Activated CD4-positive, alpha-beta T cell treated with anti-CD3 and anti-CD28 coated beads, Interleukin-2, amount 50 U/mL, for 16 hours (primary cell): ENCODE results near the gene KCNQ4.

Experiments used
- DNase-seq: peaks from one replicate; pipeline ENCODE4 v3.0.0-alpha.2; 2020

KCNQ4 gene

DNA sequence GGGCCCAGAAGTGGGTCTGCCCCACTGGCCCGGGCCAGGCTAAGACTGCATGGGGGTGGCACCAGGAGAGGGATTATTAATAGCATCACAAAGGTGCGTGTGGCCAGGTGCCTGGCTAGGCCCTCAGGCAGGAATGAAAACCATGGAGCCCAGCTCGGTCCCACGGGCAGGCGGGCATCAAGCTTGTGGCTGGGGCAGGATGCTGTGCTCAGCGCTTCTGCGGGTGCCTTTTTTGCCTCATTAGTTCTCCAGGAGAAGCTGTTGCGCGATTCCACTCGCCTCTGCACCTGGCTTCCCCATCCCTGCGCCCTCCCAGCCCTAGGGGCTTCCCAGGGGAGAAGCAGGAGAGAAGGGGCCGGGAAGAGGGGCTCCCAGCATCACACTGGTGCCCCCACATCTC lies 39.3 kb downstream of the KCNQ4 start:
- no peak for DNase-seq

DNA sequence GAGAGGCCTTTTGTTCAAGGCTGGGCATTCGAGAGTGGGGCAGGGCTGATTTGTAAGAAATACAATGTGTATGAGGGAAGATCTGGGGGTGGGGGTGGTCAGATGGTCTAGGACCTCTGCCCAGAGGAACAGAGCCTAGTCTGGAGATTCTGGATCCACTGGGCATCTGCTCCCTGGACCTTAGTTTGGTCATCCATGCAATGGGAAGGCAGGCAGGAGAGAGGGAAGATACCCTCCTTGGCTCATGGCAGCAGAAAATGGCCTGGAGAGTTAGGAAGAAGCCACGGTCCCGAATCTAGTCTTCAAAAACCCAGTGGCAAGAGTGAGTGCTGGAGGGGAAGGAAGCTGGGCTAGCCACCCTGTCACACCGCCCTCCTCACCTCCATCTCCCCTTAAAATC lies 39.8 kb downstream of the KCNQ4 start:
- DNase-seq, result no peak

DNA sequence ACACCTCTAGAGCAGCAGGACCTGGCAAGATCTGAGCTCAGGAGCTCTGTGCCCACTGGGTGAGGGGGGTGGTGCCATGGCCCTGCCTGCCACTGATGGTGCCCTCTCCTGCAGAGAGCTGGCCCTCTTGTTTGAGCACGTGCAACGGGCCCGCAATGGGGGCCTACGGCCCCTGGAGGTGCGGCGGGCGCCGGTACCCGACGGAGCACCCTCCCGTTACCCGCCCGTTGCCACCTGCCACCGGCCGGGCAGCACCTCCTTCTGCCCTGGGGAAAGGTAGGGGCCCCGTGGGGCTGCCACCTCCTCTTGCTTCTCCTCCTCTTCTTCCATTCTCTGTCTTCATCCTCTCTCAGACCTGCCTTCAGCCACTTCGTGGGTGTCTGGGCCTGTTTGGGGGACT lies 40.4 kb downstream of the KCNQ4 start:
- DNase-seq, result no peak

DNA sequence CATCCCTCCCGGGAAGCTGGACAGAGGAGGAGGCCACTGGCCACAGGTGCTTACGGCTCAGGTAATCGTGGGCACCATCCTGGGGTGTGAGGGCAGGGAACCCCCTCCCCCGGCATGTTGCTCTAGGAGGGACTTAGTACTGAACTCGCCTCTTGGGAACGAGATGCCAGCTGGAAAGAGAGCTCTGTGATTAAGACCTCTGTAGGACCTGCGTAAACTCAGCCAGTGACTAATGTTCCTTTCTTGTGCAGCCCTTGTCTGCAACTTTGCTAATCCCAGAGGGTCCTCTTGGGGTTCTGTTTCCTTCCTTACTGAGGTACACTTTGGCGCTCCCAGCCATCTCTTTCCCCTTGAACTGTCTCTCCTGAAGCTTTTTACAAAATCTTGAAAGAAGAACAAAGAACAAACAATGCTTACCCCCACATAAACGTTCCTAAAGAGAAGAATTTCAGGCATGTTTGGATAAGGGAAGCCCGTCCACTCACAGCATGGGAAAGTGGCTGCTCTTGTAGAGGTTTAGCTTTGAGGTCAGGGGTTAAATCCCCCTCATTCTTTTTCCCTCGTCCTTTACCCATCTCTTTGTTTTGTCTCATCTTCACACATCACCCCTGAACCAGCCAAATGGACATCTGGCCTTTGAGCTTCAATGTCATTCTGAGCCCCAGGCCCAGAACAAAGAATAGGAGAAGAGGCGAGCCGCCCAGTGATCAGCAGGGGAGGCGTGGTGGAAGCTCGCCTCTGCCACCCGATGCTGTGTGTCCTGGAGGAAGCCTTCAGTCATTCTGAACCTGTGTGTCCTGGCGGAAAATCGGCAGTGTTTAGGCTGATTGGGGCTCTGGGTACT lies 41.2 kb downstream of the KCNQ4 start:
- no peak for DNase-seq

DNA sequence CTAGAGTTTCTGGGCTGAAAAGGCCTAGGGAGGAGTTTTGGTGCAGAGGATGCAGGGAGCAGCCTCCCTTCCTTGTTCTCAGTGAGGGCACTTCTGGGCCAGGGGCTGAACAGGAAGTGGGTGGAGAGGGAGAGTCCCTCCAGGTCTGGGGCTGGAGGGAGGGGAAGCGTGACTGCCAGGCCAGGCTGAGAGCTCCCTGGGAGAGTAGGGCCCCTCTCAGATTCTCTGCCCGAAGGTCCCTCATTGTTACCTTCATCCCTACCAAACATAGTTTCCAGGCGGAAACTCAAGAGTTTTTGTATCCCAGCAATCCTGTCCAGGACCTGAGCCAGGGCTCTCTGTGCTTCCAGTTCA lies 41.8 kb downstream of the KCNQ4 start:
- no peak for DNase-seq

DNA sequence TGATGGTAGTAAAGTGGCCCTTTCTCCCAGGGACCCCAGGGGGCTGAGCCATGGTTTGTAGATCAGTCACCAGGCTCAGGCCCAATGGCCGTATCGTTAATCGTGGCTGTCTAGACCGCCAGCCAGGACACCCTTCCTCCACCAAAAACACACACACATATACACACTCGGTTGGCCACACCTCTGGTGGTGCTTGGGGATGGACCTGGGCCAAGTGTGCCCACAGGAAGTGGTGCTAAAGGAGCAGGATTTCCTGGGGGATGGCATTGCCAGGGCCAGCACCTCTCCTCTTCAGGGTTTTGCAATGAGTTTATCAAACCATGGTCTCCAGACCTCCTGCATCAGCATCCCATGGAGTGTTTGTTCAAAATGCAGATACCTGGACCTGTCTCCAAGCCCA lies 42.4 kb downstream of the KCNQ4 start:
- no peak for DNase-seq

DNA sequence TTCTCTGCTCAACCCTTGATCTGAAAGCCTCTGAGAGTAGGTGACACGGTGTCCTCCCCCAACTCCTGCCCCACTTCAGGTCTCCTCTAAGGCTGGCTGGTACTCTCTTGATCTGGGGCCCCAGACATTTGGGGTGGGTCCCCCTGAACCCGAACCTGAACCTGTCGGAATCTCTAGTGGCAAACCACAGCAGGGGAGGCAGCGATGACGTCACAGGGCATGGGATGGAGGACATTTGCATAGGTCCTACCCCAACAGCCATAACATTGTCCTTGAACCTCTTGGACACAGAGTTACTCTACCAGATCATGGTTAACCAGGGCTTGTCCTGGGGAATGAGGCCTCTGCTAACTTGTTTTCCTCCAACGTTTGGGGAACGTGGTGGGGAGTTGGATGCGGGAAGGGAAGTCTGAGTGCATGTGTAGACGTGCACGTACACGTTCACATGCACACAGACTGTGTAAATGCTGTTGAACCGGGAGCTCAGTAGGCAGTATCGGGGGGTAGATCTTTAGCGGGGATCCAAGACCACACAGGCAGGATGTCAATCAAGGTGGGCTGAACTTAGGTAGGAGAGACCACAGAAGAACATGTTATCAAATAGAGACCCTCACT lies 46.2 kb downstream of the KCNQ4 start:
- DNase-seq, result no peak

DNA sequence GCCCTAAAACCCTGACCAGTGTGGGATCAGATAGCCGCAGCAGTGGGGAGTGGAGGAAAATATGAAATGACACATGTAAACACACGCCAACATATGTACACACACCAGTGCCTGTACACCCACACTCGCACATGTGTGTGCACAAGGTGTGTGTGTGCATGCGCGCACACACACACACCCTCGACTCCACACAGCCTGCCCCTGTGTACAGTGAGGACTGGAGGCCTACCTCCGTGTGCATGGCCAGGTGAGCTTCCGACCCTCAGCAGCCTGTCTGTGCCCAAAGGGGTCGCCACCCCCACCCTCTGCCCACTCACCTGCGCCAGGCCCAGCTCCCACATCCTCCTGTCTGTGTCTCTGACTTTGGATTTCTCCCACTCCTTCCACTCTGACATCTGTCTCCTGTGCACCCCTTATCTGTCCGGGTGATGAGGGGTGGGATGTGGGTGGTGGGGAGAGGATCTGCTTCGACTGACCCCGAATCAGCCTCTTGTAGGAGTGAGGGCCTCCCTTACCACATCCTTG lies 46.9 kb downstream of the KCNQ4 start:
- DNase-seq, result no peak

DNA sequence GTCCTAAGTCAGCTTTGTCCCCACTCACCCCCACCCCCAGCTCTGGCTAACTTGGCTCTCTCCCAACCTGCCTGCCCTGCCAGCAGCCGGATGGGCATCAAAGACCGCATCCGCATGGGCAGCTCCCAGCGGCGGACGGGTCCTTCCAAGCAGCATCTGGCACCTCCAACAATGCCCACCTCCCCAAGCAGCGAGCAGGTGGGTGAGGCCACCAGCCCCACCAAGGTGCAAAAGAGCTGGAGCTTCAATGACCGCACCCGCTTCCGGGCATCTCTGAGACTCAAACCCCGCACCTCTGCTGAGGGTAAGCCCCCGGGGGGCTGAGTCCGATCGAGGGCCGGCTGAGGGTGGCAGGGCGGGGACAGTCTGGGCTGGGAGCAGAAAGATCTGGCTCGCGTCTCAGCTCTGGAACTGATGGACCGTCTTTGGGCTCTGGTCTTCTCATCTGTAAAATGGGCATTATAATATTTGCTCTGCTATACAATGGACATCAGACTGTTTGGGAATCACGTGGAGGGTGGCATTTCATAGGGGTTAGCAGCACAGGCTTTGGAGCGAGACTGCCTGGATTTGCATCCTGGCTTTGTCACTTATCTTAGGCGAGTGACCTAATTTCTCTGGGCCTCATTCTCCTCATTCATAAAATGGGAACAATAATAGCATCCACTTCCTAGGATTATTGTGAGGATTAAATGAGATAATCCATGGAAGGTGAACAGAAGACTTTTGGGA lies 47.6 kb downstream of the KCNQ4 start:
- DNase-seq, result no peak

DNA sequence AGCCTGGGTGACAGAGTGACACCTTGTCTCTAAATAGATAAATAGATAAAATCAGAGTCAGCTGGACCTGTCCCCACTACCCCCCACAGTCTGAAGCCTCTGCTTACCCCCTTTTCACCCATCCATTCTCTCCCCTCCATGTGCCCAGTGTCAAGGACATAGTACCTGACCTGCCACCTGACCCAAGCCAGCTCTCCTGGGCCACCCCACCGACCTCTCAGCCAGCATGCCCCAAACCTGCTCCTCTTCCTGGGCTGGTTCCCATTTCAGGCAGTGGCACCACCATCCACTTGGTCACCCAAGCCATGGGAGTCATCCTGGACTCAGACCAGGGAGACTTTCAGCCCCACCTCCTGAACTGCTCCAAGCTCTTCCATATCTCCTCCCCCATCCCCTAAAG lies 50.4 kb downstream of the KCNQ4 start:
- no peak for DNase-seq

DNA sequence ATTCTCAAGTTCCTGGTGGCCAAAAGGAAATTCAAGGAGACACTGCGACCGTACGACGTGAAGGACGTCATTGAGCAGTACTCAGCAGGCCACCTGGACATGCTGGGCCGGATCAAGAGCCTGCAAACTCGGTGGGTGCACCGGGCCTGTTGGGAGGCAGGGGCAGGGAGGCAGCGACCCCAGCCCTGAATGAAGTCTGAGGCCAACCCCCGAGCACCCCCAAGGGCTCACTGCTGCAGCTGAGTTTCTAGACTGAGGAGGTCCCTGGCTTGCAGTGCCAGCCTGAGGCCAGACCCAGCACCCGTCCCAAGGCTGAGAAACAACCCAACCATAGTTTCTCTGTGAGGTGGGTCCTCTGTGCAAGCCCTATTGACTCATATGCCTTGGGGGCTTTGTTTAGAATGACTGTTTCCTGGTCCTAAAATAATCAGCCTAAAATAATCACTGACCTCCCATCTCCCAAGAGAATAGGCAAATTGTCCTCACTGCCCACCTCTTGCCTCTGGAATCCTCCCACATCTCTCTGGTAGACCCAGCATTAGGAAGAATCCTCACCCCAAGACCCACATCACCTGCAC lies 51.5 kb downstream of the KCNQ4 start:
- DNase-seq, result no peak

DNA sequence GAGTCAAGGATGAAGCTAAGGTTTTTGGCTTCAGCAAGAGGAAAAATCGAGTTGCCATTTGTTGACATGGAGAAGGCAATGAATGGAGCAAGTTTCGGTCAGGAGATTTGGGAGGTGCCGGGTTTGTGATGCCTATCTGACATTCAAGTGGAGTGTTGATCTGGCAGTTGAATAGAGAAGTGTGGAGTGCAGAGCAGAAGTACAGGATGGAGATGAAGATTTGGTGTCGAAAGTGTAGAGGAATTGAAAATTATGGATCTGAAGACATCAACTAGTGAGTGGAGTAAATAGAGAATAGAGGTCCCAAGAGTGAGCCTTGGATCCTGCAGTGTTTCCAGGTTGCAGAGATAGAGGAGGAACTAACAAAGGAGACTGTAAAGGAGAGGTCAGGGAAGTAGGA lies 52.7 kb downstream of the KCNQ4 start:
- no peak for DNase-seq

DNA sequence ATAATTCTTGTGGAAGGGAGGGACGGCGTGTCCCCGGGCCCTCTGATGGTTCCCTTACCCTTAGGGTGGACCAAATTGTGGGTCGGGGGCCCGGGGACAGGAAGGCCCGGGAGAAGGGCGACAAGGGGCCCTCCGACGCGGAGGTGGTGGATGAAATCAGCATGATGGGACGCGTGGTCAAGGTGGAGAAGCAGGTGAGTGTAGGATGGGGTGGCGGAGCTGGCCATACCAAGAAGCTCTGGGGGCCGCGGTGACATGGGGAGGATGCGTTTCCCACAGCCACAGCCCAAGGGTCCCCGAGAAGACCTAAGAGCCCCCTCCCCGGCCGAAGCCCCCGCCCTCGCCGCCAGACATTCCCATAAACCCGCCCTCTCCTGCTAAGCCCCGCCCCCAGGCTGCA lies 54.0 kb downstream of the KCNQ4 start:
- DNase-seq, result no peak

DNA sequence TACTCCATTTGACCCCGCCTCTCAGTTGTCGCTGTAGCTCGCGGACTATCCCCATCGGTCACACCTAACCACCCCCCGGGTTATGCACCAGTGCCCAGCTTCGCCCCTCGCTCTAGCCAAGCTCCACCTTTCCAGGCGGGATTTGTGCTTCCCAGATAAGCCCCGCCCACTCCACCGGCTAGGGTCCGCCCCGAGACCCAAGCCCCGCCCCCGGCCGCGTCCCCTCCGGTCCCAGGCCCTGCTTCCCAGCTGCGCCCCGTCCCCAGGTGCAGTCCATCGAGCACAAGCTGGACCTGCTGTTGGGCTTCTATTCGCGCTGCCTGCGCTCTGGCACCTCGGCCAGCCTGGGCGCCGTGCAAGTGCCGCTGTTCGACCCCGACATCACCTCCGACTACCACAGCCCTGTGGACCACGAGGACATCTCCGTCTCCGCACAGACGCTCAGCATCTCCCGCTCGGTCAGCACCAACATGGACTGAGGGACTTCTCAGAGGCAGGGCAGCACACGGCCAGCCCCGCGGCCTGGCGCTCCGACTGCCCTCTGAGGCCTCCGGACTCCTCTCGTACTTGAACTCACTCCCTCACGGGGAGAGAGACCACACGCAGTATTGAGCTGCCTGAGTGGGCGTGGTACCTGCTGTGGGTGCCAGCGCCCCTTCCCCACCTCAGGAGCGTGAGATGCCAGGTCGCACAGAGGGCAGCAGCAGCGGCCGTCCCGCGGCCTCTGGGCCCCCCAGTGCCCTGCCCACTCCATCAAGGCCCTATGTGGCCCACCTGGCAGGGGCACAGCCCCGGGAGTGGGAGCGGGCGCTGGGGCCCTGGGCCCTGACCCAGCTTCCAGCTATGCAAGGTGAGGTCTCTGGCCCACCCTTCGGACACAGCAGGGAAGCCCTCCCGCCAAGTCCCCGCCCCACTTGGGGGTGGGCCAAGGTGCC lies 54.7 kb downstream of the KCNQ4 start:
- DNase-seq, result no peak

DNA sequence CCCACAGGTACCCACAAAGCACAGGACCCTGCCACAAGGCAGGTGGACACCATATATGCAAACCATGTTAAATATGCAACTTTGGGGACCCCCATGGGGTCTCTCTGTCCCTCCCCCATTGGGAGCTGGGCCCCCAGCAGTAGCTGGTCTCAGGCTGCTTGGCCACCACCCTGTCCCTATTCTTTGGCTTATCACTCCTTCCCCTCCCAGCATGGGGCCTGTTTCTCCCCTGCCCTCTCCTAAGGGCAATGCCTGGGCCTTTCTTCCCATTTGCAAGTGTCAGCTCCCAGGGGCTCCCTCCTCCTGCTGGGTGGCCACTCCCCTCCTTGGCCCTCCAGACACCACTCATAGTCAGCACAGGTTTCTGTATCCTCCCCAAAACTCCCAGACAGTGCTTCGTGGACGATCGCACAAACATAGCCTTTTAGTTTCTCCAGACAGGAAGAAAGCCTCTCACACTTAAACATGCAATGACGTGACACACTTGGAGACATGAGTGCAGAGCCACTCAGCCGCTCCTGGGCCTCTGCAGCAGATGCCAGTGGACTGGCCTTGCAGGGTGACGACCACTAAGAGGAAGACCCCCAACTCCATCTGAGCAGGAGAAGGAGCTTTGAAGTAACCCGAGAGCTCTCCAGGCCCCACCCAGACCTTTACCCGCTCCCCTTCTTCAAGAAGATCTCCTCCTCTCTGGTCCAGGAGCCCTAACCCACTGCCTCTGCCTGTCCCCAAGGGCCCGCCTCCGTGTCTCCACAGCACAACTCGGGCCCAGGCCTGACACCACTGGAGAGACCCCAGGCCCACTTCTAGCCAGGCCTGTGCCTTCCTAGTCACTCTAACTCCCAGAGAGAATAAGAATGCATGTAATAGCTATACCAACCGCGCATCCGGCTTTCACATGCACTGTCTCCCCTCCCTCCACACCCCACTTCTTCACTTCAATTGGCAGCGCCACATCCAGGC lies 55.7 kb downstream of the KCNQ4 start:
- no peak for DNase-seq

DNA sequence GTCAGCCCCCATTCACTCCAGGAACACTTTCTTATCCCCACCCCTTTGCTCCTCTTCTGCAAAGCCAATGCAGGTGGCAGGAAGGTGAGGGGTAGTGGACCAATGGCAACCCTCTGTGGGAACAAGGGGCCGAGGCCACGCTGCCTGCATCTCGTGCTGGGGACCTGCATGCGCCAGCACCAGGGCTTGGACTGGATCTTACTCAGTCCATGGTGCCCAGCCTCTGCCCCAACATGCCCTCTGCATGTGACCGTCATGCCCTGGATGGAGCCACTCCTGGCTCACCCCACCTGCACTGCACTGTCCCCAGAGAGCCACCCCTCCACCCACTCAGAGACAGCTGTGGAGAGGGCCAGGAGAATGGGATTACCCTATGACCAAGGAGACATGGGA lies 56.4 kb downstream of the KCNQ4 start:
- no peak for DNase-seq

DNA sequence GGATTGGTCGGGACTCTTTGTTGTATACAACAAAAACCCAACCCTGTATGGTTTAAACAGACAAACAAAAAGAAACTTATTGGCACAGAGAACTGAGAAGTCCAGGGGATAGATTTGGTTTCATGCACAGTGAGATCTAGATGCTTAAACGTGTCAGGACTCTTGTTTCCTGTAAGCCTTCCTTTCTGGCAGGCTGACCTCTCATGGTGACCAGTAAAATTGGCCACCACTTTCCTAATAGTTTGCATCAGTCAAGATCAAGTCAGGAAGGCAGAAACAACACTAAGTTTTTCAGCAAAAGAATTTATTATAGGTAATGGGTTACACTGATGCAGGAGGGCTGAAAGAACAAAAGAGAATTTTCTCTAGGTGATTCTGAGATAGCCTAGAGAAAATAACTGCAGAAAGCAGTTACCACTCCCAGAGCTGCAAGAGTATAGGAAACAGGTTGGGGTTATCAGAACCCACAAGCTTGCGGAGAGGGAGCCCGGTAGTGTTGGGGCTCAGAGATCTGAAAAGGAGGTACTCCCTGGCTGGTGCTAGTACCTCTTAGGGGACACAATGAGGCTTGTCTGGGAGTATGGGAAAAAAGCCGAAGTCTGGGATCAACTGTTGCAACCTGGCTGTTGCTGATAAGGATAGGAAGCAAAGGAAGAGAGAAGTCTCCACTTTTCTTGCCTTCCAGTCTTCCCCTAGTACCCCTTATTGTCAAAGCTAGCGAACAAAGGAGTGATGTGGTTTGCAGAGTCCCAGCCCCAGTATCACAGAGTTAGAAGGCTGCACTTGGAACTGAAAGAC lies 57.1 kb downstream of the KCNQ4 start:
- no peak for DNase-seq

DNA sequence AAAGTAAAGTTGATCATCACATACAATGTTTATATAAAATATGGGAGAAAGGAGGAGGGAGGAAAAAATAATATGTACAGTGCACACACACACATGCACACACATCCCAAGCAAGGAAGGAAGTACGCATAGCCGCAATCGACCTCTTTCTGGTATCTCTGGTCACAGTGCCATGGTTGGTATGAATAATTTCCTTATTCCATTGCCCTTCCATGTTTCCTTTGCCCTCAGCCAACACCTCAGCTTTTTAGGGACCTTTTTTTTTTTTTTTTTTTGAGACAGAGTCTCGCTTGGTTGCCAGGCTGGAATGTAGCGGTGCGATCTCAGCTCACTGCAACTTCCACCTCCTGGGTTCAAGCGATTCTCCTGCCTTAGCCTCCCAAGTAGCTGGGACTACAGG lies 58.0 kb downstream of the KCNQ4 start:
- DNase-seq, result no peak

DNA sequence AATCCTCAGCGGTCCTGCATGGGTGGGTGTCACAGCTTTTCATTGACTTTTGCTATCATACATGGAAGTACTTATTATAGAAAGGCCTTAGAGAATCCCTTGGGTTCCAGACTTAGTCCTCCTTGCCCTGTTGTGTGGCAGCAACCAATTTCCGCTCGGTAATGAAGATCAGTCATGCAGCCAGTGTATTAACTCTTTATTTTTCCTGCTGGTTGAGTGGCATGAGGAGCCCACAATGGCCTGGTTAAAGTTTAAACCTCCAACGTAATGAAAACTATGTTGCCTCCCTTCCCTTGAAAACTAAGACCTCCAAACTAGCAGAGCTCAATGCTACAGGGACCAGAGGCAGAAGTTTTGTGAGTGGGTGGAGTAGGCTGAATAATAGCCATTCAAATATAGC lies 58.6 kb downstream of the KCNQ4 start:
- no peak for DNase-seq

DNA sequence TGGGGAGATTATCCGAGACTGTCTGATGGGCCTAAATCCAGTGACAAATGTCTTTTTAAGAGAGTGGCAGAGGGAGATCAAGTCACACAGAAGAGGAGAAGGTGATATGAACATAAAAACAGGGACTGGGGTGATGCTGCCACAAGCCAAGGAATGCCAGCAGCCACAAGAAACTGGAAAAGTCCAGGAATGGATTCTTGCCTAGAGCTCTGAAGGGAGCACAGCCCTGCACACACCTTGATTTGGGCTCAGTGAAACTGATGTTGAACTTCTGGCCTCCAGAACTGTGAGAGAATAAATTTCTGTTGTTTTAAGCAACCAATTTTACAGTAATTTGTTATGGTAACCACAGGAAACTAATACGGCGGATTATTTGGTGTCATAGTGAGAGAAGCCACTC lies 59.1 kb downstream of the KCNQ4 start:
- no peak for DNase-seq
